GM12801 (cell line): Measurements from ENCODE around the gene MAML1.

Source experiments
- TF ChIP-seq, protein P1 (sequence below): IDR thresholded peaks from one replicate; pipeline ENCODE4 v1.5.1; 2011; ENCODE audit warnings: control low read depth; ENCODE audit not compliant: insufficient read length; ENCODE audit errors: extremely low read depth

Gene MAML1

DNA sequence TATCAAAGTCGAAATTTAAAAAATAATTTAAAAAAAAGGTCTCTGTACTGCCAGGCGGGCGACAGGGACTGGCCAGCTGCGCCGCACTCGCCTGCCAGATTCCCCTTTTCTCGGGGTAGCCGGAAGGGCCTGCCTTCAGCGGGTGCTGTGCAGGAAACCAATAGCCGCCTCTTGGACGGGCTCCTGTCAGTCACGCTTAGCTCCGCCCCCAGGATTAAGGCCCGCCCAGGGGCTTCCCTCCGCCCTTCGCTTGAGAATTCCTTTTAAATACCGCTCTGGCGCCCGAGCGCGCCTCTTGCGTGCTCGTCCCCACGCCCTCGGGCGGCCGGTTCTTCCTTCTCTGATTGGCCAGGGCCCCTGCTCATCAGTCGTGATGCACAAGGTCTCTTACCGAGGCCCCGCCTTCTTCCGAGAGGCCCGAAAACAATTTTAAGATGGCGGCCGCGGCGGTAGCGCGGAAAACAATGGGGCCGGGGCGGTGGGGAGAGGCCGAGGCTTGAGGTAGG, at the start of gene MAML1:
Gene MAML1 (plus strand): TSS at position 411 of the 506 bp plus-strand sequence. CDS start 291 bp downstream, outside the sequence.
- TF ChIP-seq, protein P1, sequence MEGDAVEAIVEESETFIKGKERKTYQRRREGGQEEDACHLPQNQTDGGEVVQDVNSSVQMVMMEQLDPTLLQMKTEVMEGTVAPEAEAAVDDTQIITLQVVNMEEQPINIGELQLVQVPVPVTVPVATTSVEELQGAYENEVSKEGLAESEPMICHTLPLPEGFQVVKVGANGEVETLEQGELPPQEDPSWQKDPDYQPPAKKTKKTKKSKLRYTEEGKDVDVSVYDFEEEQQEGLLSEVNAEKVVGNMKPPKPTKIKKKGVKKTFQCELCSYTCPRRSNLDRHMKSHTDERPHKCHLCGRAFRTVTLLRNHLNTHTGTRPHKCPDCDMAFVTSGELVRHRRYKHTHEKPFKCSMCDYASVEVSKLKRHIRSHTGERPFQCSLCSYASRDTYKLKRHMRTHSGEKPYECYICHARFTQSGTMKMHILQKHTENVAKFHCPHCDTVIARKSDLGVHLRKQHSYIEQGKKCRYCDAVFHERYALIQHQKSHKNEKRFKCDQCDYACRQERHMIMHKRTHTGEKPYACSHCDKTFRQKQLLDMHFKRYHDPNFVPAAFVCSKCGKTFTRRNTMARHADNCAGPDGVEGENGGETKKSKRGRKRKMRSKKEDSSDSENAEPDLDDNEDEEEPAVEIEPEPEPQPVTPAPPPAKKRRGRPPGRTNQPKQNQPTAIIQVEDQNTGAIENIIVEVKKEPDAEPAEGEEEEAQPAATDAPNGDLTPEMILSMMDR = no peak

GRCh38 chr5:179694561-179694960, 38.1 kb upstream of the MAML1 start:
- TF ChIP-seq, protein P1 = no peak

GRCh38 chr5:179696603-179697002, 36.0 kb upstream of the MAML1 start:
- TF ChIP-seq, protein P1 = no peak

DNA sequence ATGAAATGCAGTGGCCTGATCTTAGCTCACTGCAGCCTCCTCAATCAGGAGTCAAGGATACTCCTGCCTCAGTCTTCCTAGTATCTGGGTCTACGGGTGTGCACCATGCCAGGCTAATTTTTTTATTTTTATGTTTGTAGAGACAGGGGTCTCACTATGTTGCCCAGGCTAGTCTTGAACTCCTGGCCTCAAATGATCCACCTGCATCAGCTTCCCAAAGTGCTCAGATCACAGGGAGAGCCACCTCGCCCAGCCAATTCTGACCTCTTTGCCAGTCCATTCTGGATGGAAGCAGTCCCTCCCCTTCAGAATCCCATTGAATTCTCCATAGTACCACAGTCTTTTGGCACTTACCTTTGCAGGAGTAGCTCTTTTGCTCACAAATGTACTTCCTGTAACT, 35.5 kb upstream of the MAML1 start:
- TF ChIP-seq, protein P1 = no peak

DNA sequence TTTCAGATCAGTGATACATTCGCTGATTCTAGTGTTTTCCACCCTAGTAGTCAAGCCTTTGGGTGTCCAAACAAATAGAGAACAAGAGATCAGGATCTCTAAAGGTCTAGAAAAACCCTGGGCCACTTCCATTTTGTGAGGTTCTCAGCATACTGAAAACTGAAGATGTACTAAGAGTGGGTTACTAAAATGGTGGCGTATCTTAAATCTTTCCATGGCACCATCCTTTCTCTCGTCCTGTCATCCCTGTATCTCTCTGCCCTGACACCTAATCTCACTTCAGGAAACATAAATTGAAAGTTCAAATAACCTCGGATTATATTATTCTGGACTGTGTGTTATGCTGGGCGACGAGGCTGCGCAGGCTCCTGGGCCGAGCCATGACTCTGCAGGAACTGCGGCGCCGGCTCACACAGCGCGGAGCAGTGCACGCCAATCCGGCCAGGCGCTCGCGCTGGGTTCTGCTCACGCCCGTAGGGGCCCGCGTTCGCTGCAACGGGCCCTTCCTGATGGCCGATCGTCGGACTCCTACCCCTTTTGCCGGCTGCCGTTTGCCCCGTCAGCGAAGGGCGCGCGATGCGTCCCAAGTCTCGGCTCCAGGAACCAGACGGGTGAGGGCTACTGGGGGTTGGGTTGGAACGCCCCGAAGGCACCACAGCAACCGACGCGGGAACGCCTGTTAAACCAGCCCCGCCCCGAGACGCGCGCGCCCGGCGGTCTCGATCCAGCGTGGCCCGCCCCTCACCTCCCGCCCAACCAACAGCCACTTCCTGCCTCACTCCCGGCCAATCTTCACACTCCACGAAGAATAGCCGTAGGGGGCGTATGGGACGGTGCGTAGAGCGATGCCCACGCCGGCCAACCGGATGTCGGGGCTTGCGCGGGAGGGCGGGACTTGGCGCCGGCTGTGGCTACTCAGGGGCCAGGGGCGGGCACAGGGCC, 34.4 kb upstream of the MAML1 start:
- TF ChIP-seq, protein P1 = no peak

GRCh38 chr5:179698935-179699615, 33.5 kb upstream of the MAML1 start, which contains the start of gene CANX:
Gene CANX (plus strand): TSS chr5:179698967. CDS start chr5:179705682, 6,715 bp downstream.
- TF ChIP-seq, protein P1 = no peak

DNA sequence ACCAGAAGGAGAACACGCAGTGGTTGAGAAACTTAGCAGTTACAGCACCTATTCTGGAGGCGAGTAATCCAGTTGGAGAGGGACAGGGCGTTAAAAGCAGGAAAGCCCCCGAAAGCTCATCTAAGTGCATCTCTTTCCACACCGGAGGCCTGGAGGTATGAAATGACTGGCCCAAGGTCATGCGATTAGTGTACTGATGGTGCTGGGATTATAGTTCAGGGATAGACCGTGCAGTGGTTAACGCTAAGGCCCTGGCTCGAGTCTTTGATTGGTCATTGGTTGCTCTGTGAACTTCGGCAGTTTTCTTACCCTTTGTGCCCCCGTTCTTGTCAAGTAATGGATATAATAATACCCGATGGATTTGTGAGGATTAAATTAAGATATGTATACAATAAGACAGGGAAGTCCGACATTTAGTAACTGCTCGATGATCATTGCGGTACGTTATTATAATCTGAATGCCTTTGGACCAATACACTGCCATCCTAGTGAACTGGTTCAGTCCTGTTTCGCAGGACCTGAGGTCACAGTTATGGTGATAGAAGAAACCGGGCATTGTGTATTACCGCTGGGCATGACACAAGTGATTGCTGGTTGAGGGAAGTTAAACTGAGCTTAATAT, 32.9 kb upstream of the MAML1 start:
- TF ChIP-seq, protein P1 = no peak
